Stimulated activated CD4-positive, alpha-beta T cell treated with anti-CD3 and anti-CD28 coated beads, Interleukin-1b, Interleukin-23, amount 100 ng/mL, for 48 hours (primary cell): ENCODE data around the gene ZNF532.

ENCODE experiments used
- DNase-seq: peaks from one replicate; pipeline ENCODE4 v3.0.0-alpha.2; 2020

ZNF532 gene

DNA sequence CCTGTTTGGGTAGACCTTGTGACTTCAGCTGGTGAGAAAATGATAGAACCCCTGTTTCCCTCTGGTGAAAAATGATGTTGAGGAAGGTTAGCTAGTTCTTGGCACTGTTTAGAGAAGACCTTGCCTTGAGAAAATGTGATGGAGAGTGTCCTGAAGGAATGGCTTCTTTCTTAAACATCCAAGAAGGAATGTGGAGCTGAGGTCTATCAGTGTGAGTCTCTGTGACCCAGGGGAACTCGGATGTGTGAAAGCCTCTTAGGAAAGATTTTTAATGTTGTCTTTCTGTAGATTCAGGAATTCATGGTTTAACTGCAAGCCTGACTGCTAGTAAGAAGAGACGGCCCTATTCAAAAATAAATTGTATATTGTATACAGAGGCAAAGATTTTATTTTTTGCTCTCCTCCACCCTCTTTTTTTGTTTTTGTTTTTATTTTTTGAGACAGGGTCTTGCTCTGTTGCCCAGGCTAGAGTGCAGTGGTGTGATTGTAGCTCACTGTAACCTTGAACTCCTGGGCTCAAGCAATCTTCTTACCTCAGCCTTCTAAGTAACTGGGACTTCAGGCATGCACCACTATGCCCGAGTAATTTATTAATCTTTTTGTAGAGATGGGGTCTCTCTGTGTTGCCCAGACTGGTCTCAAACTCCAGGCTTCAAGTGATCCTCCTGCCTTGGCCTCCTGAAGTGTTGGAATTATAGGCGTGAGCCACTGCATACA lies 87.5 kb downstream of the ZNF532 start:
- DNase-seq = no peak

DNA sequence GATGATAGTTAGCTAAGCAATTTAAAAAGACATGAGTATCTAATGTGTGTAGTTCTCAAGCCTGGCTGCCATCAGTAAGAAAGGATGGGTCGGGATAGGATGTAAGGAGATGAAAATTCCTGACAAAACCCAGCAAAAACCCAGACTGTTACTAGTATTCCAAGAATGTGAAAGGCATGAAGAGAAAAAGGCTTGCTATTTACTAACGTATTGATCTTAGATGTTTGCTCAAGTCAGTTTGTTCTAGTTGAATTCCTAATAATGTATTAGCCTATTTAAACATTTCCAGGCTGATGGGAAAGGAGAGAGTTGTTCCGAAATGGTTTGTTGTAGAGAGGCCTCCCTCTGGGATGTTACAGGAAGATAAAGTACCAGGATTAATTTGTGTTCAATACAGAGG lies 88.2 kb downstream of the ZNF532 start:
- no peak for DNase-seq

- DNase-seq = no peak
Observed at GRCh38 chr18:58953627-58954026, 89.0 kb downstream of the ZNF532 start.

DNA sequence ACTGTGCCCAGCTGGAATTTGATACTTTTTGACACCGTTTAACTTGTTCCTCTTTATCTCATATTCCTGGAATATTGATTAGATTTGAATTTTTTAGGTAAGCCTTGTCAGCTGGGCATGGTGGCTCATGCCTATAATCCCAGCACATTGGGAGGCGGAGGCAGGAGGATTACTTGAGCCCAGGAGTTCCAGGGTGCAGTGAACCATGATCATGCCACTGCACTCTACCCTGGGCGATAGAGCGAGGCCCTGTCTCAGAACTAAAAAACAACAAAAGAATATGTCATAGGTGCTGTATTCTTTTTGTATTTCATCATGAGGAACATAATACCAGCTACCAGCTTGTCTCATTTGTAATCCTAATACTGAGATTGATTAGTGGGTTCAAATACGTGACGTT lies 90.3 kb downstream of the ZNF532 start:
- DNase-seq = no peak

DNA sequence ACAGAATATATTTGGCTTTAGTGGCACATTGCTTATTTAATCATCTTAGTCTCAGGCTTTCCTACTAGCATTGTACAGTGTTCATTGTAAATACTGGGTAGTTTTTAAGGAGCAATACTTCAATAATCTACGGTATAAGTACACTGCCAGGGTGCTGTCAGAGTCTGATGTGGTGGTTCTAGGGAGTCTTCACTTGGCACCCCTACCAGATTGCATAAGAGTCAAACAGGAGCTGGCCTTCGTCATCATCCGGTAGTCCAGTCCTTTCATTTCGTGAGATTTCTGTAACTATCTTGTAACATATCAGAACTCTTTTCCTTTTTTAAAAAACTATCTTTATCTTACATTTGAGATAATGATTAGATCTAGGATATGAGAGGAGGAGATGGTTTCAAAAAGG lies 91.1 kb downstream of the ZNF532 start:
- no peak for DNase-seq

- DNase-seq = no peak
Observed at GRCh38 chr18:58958628-58959027, 94.0 kb downstream of the ZNF532 start.

GRCh38 chr18:58960508-58960907 lies 95.8 kb downstream of the ZNF532 start:
- DNase-seq = no peak

- peak; percentile 59 for DNase-seq
Observed at GRCh38 chr18:58960946-58961722, 96.5 kb downstream of the ZNF532 start.

GRCh38 chr18:58962336-58962735 lies 97.7 kb downstream of the ZNF532 start:
- DNase-seq = no peak

- no peak for DNase-seq
Observed at GRCh38 chr18:58965291-58966004, 100.8 kb downstream of the ZNF532 start.

GRCh38 chr18:58966005-58966677 lies 101.5 kb downstream of the ZNF532 start:
- no peak for DNase-seq

GRCh38 chr18:58966704-58967103 lies 102.0 kb downstream of the ZNF532 start:
- no peak for DNase-seq

- DNase-seq = no peak
Observed at GRCh38 chr18:58967751-58968254, 103.1 kb downstream of the ZNF532 start.

DNA sequence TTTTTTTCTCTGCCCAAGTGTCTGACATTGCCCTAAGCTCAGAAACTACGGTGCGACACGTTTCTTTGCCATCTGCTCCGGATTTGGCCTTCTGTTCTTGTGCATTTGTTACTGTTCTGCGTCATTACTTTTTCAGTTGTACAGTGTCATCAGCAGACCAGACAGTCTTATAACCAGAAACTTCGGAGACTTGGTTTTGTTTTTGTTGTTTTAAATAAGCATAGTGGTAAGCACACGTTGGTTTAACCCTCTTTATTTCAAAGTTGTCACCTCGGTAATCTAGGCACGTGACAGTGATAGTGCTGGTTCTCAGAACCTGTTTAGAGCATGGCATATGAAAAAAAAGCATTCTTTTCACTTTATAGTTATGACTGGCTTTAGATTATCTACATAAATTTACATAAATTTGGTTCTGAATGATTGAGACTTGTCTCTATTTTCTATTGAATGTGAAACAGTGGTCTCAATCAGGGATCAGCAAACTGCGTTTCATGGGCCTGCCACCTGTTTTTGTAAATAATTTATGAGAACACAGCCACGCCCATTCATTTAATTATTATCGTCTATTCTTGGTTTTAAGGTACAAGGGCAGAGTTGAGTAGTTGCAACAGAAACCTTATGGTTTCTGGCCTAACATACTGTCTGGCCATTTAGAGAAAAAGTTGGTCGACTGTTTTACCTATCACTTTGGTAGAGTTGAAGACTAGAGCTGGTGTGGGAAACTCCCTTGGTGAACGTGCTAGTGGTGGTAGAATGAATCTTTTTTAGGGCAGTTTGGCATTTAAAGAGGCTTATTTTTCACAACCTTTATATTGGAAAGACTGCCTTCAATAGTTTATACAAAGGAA lies 106.5 kb downstream of the ZNF532 start:
- DNase-seq = no peak

- no peak for DNase-seq
Observed at GRCh38 chr18:58975296-58975695, 110.6 kb downstream of the ZNF532 start.

GRCh38 chr18:58975781-58976180 lies 111.1 kb downstream of the ZNF532 start:
- no peak for DNase-seq

DNA sequence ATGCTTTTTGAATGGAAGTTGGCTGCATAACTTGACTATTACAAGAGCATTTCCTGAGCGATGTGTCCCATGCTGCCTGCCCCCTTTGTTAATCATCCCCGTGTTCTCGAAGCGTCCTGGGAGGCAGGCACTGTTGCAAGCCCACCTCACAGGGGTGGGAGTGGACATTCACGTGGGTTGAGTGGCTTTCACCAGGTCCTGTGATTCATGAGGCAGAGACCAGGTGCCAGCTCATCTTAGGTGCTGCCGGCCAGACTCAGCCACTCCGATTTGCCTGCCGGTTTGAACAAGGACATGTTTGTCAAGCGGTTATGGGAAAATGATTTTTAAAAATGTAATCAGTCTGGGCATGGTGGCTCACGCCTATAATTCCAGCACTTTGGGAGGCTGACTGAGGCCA lies 112.5 kb downstream of the ZNF532 start:
- no peak for DNase-seq

GRCh38 chr18:58977801-58978200 lies 113.1 kb downstream of the ZNF532 start:
- no peak for DNase-seq

- DNase-seq = no peak
Observed at GRCh38 chr18:58978916-58979315, 114.2 kb downstream of the ZNF532 start.

GRCh38 chr18:58979615-58980014 lies 114.9 kb downstream of the ZNF532 start:
- no peak for DNase-seq

DNA sequence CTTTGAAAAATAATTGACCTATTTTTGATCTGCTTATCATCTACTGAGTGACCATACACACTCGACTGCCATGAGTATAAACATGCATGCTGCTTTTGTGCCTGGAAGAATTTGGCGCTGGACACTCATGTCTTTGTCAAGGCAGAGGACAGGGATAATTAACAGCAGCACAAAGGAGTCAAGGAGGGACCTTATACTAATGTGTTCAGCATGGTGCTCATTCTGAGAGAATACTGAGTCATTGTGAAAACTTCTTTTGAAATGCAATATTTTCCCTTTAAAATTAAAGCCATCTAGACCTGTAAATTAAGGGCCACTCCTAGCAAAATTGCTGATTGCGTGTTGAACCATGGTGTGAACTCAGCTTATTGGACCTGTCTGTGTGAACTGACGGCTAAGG lies 116.3 kb downstream of the ZNF532 start:
- DNase-seq = no peak
